ENCODE measurements around the gene PXDN. TPM values are rescaled to one million over a fixed set of nuclear protein-coding genes. Genes with fewer than 3 reads are reported as not detected.
A peak's percentile ranks its signal among the peaks of the same experiment; 100 is the strongest.

Gene PXDN
- total RNA-seq, 4 donors from 2014 or later, result 0.72 to 10.9 (median 5.9) TPM

DNA sequence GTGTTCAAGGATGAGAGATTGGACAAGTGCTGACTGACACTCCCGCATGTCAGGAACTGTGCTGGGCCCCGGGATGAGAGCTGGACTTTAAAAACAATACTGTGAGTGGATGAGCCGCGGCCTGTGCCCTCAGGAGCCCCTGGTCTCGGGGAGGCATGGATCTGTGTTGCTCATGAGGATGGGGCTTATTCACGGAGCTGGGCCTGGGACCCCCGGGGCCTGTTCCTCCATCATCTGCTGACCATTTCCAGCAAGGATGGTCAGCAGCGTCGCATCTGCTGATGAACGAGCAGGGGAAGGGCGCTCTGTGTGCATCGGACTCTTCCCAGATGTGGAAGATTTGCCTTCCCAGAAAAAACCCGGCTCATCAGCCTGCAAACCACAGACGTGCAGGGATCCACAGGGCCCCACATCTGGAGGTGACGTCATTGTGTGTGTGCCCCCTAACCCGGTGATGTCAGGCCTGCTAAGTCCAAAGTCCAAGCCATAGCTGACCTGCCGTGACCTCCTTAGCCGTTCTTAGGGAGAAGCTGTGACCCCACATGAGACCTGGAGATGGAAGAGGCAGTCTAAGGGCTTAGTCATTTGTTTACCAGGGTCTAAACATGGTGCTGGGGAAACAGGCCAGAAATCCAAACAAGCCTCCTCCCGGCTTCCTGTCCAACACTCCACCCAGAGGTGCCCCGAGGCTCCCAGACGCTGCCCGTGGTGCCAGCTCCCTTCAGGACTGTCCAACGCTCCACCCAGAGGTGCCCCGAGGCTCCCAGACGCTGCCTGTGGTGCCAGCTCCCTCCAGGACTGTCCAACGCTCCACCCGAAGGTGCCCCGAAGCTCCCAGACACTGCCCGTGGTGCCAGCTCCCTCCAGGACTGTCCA, 143.9 kb downstream of the PXDN start:
- WGBS, 2 donors, result 54 to 67% methylated on average over 17 to 18 of the region's 29 CpGs
- H3K4me3 ChIP-seq, result no peak overlapping the region
- H3K27ac ChIP-seq, result peak overlapping the region in 3 of 4 donors; percentile 34 to 58 (median 53)
- H3K36me3 ChIP-seq, result no peaks in the 10 kb centered on the region
- intact Hi-C loops (cut with DNase I), result no loop called here
- H3K4me1 ChIP-seq, result peaks cover 0 to 24% (median 3%) of the 10 kb centered on the region in 3 donors
- no peaks in the 10 kb centered on the region for H3K9me3 ChIP-seq
- TF ChIP-seq, protein P1, sequence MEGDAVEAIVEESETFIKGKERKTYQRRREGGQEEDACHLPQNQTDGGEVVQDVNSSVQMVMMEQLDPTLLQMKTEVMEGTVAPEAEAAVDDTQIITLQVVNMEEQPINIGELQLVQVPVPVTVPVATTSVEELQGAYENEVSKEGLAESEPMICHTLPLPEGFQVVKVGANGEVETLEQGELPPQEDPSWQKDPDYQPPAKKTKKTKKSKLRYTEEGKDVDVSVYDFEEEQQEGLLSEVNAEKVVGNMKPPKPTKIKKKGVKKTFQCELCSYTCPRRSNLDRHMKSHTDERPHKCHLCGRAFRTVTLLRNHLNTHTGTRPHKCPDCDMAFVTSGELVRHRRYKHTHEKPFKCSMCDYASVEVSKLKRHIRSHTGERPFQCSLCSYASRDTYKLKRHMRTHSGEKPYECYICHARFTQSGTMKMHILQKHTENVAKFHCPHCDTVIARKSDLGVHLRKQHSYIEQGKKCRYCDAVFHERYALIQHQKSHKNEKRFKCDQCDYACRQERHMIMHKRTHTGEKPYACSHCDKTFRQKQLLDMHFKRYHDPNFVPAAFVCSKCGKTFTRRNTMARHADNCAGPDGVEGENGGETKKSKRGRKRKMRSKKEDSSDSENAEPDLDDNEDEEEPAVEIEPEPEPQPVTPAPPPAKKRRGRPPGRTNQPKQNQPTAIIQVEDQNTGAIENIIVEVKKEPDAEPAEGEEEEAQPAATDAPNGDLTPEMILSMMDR (IDR thresholded peaks at IDR 0.05), result no peak
- TF ChIP-seq POLR2A (IDR thresholded peaks at IDR 0.05), result no peak
- no peak for DNase-seq
- H3K27me3 ChIP-seq, result peaks cover 0 to 36% (median 0%) of the 10 kb centered on the region in 4 donors

DNA sequence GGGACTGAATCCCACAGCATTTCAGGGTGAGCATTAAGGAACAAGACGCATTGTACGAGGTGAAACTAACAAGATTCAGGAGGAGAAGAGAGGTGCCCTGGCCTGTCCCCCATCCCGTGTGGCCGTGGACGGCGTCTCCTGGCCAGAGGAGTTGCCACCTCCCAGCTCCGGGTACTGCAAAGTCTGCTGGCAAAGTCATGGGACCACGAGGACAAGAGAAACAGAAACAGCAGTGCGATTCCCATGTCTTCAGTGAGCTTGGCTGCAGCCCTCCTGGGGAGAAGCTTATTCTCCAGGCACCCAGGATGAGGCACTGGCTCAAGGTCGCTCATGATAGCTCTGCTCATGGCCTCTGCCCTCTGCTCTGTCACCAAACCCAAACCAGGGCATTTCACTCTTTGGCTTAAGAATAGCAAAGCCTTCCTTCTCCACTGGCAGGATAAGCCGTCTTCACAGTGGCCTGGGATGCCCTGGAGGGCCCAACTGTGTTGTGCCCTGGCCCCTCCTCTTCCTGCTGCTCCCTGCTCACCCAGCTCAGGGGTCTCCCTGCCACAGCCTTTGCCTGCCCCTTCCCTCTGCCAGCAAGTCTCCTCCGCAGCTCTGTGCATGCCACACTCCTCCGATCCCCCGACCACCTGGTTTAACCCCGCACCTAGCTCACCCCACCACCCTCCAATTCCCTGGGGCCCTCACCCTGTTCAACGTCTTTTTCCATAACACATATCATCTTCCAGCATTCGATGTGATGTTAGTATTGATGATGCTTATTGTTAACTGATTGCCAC, 144.8 kb downstream of the PXDN start:
- TF ChIP-seq, protein P1 (IDR thresholded peaks at IDR 0.05), result no peak
- no peak for TF ChIP-seq POLR2A (IDR thresholded peaks at IDR 0.05)
- Histone ChIP-seq H3K9me3 (no peaks in the 10 kb centered on the region), H3K4me3 (no peak overlapping the region), H3K36me3 (no peaks in the 10 kb centered on the region), H3K27ac (peak overlapping the region in 1 of 4 donors; percentile 11), H3K27me3 (peaks cover 0 to 29% (median 0%) of the 10 kb centered on the region in 4 donors), H3K4me1 (peaks cover 0 to 18% (median 3%) of the 10 kb centered on the region in 3 donors)
- WGBS, 2 donors, result 82 to 89% methylated on average over 16 to 17 of the region's 17 CpGs
- intact Hi-C loops (cut with DNase I), result loop anchor here (10.0 kb wide), 1 partner anchor 145 kb away; the partner anchor contains the start of gene PXDN
- DNase-seq, result no peak

GRCh38 chr2:1598800-1599199, 145.5 kb downstream of the PXDN start:
- WGBS, 2 donors, result 80 to 89% methylated on average over 1 to 9 of the region's 10 CpGs
- no peaks in the 10 kb centered on the region for H3K9me3 ChIP-seq
- no peak for DNase-seq

DNA sequence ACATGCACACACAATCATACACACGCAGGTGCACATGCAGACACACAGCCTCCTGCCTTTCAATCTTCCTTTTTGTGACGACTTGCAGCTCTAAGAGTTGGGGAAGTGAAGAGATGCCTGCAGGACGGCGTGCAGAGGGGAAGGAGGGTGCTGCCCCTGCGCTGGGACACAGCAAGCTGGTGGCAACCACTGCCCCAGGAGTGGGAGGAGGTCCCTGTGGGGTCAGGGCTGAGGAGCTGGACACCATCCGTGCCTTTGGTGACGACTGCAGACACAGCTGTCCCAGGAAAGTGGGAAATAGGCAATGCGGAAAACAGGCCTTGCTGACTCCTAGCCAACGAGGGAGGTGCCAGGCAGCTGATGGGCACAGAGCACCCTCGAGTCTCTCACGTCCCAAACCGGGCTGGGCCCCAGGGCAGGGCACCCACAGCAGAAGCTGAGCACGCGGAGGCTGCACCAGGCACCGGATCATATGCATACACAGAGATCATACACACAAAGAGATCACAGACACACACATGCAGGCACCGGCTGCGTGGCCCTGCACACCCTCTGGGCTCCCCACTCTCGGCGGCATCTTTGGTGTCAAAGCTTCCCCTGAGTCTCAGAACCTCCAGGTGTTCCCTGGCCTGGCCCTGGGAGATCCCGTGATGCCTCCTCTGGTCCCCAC, 146.1 kb downstream of the PXDN start:
- WGBS, 2 donors, result 74 to 81% methylated on average over 8 to 9 of the region's 20 CpGs
- H3K4me1 ChIP-seq, result peaks cover 0 to 30% (median 11%) of the 10 kb centered on the region in 3 donors
- H3K9me3 ChIP-seq, result no peaks in the 10 kb centered on the region
- H3K27ac ChIP-seq, result no peak overlapping the region
- intact Hi-C loops (cut with DNase I), result loop anchor here (10.0 kb wide), 1 partner anchor 147 kb away; the partner anchor contains the start of gene PXDN
- H3K36me3 ChIP-seq, result no peaks in the 10 kb centered on the region
- peaks cover 0 to 25% (median 0%) of the 10 kb centered on the region in 4 donors for H3K27me3 ChIP-seq
- no peak overlapping the region for H3K4me3 ChIP-seq
- TF ChIP-seq POLR2A (IDR thresholded peaks at IDR 0.05), result no peak
- TF ChIP-seq, protein P1 (IDR thresholded peaks at IDR 0.05), result no peak
- no peak for DNase-seq

More at GRCh38 chr2:1598800-1599199, 145.5 kb downstream of the PXDN start:
- Histone ChIP-seq H3K27ac (no peak overlapping the region), H3K4me1 (peaks cover 0 to 24% (median 5%) of the 10 kb centered on the region in 3 donors), H3K36me3 (no peaks in the 10 kb centered on the region), H3K27me3 (peaks cover 0 to 29% (median 0%) of the 10 kb centered on the region in 4 donors), H3K4me3 (no peak overlapping the region)
- intact Hi-C loops (cut with DNase I), result loop anchor here (10.0 kb wide), 1 partner anchor 146 kb away; the partner anchor contains the start of gene PXDN
- TF ChIP-seq POLR2A (IDR thresholded peaks at IDR 0.05), result no peak
- TF ChIP-seq, protein P1 (IDR thresholded peaks at IDR 0.05), result no peak

Measured in esophagus squamous epithelium (tissue), 5 donors.